Sigmoid colon (tissue), 4 donors: ENCODE results near the gene FLG.

Experiments used
- EP300 ChIP-seq, 4 donors: sonication (generic); formaldehyde crosslinking; IDR thresholded peaks; one replicate each; pipeline ENCODE4 v1.6.1; 2017; ENCODE audit warnings: antibody characterized with exemption in 4 of 4
- POLR2A ChIP-seq, 2 donors: fragments of 450-650 bp; IDR thresholded peaks; one replicate each; pipeline ENCODE4 v1.6.1; 2016; ENCODE audit warnings: antibody characterized with exemption in 2 of 2, mild to moderate bottlenecking in 2 of 2, moderate library complexity in 2 of 2
- TF ChIP-seq, protein P1 (sequence below), 4 experiments: fragments of 450-650 bp in 3 of 4; fragments of 200-600 bp in 1 of 4; IDR thresholded peaks; one replicate each; pipeline ENCODE4 v1.5.1; 2016 to 2019; ENCODE audit warnings: antibody characterized with exemption in 4 of 4, mild to moderate bottlenecking in 3 of 4, moderate library complexity in 2 of 4

DNA sequence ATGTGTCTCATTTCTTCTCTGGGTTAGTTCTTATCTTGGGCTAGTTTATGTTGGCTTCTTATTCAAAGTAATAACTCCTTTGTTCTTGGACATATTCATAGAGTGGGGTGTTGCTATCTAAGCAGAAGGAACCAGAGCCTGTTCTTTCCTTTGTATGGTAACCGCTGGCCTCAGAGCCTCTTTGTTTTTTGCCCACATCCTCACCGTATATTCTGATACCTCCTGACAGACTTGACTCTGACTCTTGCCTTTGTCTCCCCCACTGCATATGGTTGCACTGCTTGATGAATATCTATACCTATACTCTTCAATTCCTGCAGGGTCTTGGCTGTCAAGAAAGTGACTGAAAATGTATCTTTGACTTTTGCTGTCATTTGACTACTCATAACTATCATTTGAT is 24.6 kb upstream of the FLG start:
- TF ChIP-seq, protein P1, sequence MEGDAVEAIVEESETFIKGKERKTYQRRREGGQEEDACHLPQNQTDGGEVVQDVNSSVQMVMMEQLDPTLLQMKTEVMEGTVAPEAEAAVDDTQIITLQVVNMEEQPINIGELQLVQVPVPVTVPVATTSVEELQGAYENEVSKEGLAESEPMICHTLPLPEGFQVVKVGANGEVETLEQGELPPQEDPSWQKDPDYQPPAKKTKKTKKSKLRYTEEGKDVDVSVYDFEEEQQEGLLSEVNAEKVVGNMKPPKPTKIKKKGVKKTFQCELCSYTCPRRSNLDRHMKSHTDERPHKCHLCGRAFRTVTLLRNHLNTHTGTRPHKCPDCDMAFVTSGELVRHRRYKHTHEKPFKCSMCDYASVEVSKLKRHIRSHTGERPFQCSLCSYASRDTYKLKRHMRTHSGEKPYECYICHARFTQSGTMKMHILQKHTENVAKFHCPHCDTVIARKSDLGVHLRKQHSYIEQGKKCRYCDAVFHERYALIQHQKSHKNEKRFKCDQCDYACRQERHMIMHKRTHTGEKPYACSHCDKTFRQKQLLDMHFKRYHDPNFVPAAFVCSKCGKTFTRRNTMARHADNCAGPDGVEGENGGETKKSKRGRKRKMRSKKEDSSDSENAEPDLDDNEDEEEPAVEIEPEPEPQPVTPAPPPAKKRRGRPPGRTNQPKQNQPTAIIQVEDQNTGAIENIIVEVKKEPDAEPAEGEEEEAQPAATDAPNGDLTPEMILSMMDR (IDR thresholded peaks at IDR 0.05), result no peak
- TF ChIP-seq EP300 (IDR thresholded peaks at IDR 0.05), result no peak
- TF ChIP-seq POLR2A (IDR thresholded peaks at IDR 0.05), result no peak
